ACHN (cell line): ENCODE measurements around the gene CEP250.
A peak's percentile ranks its signal among the peaks of the same experiment; 100 is the strongest.

Experiments
- DNase-seq: peaks from one replicate; pipeline ENCODE4 v3.0.0-alpha.2; 2015
- in situ Hi-C: cut with HindIII; loops from 2 replicates; pipeline ENCODE4 v1.10.0; 2017; ENCODE audit warnings: low sequenced_read_pairs, low pct_ligation_motif_present, low pct_unique_long_range_greater_than_20kb

The CEP250 gene, protein sequence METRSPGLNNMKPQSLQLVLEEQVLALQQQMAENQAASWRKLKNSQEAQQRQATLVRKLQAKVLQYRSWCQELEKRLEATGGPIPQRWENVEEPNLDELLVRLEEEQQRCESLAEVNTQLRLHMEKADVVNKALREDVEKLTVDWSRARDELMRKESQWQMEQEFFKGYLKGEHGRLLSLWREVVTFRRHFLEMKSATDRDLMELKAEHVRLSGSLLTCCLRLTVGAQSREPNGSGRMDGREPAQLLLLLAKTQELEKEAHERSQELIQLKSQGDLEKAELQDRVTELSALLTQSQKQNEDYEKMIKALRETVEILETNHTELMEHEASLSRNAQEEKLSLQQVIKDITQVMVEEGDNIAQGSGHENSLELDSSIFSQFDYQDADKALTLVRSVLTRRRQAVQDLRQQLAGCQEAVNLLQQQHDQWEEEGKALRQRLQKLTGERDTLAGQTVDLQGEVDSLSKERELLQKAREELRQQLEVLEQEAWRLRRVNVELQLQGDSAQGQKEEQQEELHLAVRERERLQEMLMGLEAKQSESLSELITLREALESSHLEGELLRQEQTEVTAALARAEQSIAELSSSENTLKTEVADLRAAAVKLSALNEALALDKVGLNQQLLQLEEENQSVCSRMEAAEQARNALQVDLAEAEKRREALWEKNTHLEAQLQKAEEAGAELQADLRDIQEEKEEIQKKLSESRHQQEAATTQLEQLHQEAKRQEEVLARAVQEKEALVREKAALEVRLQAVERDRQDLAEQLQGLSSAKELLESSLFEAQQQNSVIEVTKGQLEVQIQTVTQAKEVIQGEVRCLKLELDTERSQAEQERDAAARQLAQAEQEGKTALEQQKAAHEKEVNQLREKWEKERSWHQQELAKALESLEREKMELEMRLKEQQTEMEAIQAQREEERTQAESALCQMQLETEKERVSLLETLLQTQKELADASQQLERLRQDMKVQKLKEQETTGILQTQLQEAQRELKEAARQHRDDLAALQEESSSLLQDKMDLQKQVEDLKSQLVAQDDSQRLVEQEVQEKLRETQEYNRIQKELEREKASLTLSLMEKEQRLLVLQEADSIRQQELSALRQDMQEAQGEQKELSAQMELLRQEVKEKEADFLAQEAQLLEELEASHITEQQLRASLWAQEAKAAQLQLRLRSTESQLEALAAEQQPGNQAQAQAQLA (N-terminal part only)

DNA sequence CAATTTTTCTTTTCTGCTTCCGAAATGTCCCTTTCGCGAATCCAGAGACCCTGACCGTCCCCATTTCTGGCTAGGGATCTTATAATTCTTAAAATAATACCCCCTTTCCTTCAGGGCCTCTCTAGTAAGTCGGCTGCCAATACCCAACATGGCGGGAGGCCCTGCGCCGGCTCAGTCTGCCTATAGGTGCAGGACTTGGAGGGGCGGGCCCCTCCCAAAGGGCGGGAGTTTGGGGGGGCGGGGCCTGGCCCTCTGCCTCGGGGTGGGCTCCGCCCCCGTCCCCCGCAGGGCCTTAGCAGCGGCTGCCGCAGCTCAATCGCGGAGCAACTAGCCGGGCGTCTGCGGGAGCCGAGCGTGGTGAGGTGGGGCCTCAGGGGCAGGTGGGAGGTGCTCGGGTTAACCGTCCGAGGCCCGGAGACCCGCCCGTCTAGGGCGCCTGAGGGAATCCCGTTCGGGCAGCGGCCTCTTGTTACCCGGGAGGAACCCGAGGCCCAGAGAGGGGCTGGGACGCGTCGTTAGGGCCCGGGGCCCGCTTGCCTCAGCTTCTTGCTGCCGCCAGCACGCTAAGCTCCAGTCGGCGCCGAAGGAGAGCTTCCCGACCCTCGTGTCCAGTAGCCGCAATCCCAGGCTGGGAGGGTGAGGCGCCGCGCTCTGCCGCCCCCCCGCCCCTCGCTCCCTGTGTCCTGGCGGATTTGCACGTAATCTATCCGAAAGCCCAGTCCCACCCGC, at the start of gene CEP250:
CEP250 (plus strand) TSS at position 718 of the 729 bp plus-strand sequence. CDS start 6,770 bp downstream, outside the sequence.
- in situ Hi-C loops = no loop called here
- DNase-seq = peak; percentile 93

- in situ Hi-C loops = no loop called here
- DNase-seq = no peak
Observed at GRCh38 chr20:35405775-35406174, 49.6 kb upstream of the CEP250 start.

DNA sequence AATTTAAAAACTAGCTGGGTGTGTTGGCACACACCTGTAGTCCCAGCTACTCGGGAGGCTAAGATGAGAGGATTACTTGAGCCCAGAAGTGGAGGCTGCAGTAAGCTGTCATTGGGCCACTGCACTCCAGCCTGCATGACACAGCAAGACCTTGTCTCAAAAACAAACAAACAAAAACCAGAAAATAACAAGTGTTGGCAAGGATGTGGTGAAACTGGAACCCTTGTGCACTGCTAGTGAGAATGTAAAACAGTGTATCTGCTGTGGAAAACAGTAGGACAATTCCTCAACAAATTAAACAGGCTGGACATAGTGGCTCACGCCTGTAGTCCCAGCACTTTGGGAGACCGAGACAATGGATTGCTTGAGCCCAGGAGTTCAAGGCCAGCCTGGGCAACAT, 47.1 kb upstream of the CEP250 start:
- no peak for DNase-seq
- in situ Hi-C loops = no loop called here

DNA sequence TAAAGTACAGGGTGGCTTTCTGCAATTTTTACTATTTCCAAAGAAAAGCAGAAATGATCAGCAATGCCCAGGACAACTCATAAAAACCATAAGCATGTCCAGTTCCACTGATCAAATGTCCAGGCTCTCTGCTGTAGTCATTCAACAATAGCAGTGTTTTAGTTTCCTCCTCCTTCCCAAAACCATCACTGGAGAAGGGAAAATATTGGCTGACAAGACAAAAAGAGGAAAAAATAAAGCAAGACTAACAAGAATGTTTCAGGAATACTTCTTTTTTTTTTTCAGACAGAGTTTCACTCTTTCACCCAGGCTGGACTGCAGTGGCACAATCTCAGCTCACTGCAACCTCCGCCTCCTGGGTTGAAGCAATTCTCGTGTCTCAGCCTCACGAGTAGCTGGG, 45.9 kb upstream of the CEP250 start:
- in situ Hi-C loops = no loop called here
- no peak for DNase-seq

GRCh38 chr20:35410613-35411012, 44.8 kb upstream of the CEP250 start:
- DNase-seq = no peak
- in situ Hi-C loops = no loop called here

DNA sequence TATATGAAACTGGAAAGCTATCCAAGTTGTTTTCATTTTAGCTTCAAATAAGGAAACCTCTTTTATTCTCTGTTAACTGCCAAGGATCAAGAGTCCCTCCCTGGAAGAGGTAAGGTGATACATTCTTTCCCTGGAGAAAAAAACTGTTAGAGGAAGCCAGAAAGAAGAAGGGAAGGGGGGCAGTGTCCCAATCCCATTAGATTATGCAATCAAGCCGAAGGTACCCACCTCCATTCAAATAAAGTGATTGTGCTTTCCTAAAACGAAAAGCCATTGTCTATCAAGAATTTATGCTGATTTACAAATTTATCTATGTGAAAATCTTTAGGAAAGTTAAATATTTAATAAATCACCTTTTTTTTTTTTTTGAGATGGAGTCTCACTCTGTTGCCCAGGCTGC, 34.1 kb upstream of the CEP250 start:
- DNase-seq = no peak
- in situ Hi-C loops = no loop called here

GRCh38 chr20:35431621-35432429, 23.6 kb upstream of the CEP250 start:
- no peak for DNase-seq
- in situ Hi-C loops = no loop called here

GRCh38 chr20:35432430-35432735, 23.0 kb upstream of the CEP250 start:
- in situ Hi-C loops = no loop called here
- DNase-seq = no peak

DNA sequence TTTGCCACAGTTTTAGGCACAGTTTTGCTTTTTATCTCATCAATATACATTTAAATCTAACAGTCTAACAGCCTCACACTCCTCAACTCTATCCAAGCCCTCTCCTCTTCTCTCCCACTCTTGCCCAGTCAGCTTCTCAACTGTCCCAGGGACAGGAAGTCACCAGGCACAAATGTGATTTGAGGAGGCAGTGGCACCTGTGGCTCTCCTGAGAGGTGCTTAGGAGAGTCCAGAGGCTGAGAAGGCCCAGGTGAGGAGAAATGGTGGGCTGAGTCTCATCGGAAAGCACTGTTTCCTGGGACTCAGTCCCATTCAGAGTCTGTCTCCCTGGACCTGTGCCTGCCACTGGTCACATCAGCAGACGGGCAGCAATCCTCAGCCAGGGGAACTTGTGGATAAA, 22.1 kb upstream of the CEP250 start:
- in situ Hi-C loops = no loop called here
- no peak for DNase-seq

DNA sequence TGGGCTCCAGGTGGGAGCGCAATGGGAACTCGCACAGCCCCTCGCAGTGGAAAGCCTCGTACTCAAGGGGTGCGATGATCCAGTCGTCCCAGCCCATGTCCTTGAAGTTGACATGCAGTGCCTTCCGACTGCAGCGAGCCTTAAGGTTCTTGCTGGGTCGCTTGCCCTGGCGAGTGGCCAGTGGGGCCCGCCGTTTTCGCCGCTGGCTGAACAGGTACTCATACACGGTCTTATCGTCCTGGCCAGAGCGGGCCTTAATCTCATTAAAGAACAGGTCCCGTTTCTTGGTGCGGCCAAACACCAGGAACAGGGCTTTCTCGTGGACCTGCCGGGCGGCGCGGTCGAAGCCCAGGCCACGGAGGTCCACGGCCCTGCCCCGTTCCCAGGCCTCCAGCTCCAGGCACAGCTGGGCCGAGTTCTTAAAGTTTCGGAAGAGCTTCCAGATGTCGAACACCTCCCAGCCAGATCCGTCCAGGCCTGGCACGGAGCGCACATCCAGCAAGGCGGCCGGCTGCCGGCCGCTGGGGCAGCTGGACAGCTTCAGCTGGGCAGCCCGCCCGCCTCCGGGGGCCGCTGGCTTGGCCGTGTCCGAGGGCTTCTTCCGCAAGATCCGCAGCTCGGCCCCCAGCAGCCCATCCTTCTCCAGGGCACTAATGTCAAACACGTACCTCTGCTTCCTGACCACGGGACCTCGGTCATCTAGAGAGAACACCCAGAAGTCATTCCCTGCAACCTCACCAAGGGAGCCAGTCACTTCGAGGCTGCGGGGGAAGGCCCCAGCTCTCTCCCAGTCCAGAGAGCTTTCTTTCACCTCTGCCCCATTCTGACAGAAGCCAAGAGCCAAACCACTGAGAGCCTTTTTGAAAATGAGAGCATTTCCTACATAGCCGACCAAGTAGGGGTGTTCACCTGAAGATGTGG, 21.1 kb upstream of the CEP250 start:
- in situ Hi-C loops = no loop called here
- no peak for DNase-seq

- in situ Hi-C loops = no loop called here
Observed at GRCh38 chr20:35436177-35436573, 19.2 kb upstream of the CEP250 start.

DNA sequence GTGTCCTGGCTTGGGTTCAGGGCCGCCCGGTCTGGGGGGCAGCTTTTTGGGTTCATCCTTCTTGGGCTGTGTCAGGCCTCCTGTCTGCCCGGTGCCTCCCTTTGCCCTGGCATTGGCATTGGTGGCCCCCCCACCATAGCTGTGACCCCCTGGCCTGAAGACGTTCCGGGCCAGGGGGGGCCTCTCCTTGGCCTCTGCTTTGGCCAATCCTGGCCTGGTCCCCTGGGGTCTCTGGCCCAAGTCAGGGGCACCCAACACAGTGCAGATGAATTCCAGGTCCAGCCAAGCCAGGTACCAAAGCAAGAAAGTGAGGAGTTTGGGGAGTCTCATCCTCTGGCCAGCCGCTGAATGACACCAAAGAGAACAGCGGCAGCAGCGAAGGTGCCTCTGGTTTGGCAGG, 17.8 kb upstream of the CEP250 start:
- in situ Hi-C loops = no loop called here
- no peak for DNase-seq

More at GRCh38 chr20:35436177-35436573, 19.2 kb upstream of the CEP250 start:
- no peak for DNase-seq

GRCh38 chr20:35443003-35443402, 12.4 kb upstream of the CEP250 start:
- DNase-seq = no peak
- in situ Hi-C loops = no loop called here

- no peak for DNase-seq
- in situ Hi-C loops = no loop called here
Observed at GRCh38 chr20:35444226-35444625, 11.2 kb upstream of the CEP250 start.

DNA sequence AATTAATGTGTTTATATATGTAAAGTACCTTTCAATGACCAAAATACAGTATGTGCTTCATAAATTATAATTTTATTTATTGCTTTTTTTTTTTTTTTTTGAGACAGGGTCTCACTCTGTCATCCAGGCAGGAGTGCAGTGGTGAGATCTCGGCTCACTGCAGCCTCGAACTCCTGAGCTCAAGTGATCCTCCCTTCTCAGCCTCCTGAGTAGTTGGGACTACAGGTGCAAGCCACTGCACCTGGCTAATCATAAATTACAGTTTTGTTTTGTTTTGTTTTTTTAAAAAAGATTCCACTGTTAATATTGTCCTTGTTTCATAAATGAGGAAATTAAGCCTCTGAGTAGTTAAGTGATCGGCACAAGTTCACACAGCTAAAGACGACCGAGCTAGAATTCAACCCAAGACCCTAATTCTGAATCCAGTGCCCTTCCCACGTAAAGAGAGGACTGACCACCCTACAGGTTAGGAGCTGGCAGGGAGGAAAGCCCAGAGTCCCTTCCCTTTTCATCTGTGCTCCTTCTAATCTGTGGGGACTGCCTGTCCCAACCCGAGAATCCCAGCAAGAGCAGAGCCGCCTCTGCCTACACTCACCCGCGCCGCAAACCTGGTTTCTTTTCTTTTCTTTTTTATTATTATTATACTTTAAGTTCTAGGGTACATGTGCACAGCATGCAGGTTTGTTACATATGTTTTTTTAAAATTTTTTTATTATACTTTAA, 8.9 kb upstream of the CEP250 start:
- no peak for DNase-seq
- in situ Hi-C loops = no loop called here

GRCh38 chr20:35447082-35447789, 8.2 kb upstream of the CEP250 start:
- in situ Hi-C loops = no loop called here
- DNase-seq = peak; percentile 85
